Panc1 (cell line): ENCODE data around the gene HMX1.

Experiments
- POLR2AphosphoS5 ChIP-seq: IDR thresholded peaks from 2 replicates; pipeline ENCODE4 v1.6.1; 2012; ENCODE audit warnings: mild to moderate bottlenecking, low read depth, low read length, moderate library complexity
- SIN3A ChIP-seq: IDR thresholded peaks from 2 replicates; pipeline ENCODE4 v1.6.1; 2012; ENCODE audit warnings: low read depth, mild to moderate bottlenecking, low read length, moderate library complexity, borderline replicate concordance; ENCODE audit not compliant: insufficient read depth
- TCF7L2 ChIP-seq: IDR thresholded peaks from 2 replicates; pipeline ENCODE4 v1.6.1; 2011; ENCODE audit warnings: mild to moderate bottlenecking, low read depth, low read length, inconsistent platforms
- TF ChIP-seq, protein P1 (sequence below): fragments of 450-650 bp; IDR thresholded peaks from 2 replicates; pipeline ENCODE4 v1.5.1; 2017; ENCODE audit warnings: mild to moderate bottlenecking
- TF ChIP-seq, protein P2 (sequence below), 2 experiments: IDR thresholded peaks; 2 replicates each; pipeline ENCODE4 v1.6.1; 2011 to 2012; ENCODE audit warnings: low read depth in 2 of 2, control low read depth in 1 of 2, low read length in 1 of 2, mild to moderate bottlenecking in 1 of 2, moderate library complexity in 1 of 2; ENCODE audit not compliant: insufficient read depth in 1 of 2

DNA sequence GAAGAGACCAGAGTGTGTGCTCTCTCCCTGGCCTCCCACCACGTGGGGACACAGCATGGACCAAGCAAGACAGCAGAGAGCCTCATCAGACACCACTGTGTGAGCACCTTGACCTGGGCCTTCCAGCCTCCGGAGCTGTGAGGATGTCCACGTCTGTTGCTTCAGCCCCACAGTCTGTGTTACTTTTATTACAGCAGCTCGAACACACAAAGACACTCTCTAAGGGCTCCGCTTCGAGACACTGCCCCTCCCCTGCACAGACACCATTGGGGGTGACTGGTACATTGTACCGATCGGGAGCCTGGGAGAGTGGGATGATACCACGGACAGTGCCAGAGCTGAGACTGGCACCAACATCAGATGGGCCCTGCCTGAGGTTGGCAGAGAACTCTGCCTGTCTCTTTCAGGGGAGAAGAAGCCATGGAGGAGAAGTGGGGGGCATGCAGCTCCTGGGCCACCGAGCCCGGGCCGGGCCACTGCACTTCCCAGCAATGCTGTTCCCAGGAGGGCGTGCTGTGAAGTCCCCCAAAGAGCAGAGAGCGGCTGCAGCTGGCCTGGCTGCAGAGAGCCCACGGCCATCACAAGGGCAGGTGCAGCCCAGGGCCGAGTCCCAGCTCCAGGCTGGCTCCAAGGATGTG, 48.1 kb upstream of the HMX1 start:
- TF ChIP-seq, protein P1, sequence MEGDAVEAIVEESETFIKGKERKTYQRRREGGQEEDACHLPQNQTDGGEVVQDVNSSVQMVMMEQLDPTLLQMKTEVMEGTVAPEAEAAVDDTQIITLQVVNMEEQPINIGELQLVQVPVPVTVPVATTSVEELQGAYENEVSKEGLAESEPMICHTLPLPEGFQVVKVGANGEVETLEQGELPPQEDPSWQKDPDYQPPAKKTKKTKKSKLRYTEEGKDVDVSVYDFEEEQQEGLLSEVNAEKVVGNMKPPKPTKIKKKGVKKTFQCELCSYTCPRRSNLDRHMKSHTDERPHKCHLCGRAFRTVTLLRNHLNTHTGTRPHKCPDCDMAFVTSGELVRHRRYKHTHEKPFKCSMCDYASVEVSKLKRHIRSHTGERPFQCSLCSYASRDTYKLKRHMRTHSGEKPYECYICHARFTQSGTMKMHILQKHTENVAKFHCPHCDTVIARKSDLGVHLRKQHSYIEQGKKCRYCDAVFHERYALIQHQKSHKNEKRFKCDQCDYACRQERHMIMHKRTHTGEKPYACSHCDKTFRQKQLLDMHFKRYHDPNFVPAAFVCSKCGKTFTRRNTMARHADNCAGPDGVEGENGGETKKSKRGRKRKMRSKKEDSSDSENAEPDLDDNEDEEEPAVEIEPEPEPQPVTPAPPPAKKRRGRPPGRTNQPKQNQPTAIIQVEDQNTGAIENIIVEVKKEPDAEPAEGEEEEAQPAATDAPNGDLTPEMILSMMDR: no peak
- TF ChIP-seq POLR2AphosphoS5 (no peak), SIN3A (no peak), TCF7L2 (no peak)
- TF ChIP-seq, protein P2, sequence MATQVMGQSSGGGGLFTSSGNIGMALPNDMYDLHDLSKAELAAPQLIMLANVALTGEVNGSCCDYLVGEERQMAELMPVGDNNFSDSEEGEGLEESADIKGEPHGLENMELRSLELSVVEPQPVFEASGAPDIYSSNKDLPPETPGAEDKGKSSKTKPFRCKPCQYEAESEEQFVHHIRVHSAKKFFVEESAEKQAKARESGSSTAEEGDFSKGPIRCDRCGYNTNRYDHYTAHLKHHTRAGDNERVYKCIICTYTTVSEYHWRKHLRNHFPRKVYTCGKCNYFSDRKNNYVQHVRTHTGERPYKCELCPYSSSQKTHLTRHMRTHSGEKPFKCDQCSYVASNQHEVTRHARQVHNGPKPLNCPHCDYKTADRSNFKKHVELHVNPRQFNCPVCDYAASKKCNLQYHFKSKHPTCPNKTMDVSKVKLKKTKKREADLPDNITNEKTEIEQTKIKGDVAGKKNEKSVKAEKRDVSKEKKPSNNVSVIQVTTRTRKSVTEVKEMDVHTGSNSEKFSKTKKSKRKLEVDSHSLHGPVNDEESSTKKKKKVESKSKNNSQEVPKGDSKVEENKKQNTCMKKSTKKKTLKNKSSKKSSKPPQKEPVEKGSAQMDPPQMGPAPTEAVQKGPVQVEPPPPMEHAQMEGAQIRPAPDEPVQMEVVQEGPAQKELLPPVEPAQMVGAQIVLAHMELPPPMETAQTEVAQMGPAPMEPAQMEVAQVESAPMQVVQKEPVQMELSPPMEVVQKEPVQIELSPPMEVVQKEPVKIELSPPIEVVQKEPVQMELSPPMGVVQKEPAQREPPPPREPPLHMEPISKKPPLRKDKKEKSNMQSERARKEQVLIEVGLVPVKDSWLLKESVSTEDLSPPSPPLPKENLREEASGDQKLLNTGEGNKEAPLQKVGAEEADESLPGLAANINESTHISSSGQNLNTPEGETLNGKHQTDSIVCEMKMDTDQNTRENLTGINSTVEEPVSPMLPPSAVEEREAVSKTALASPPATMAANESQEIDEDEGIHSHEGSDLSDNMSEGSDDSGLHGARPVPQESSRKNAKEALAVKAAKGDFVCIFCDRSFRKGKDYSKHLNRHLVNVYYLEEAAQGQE (IDR thresholded peaks at IDR 0.05; ENCODE audit: insufficient read depth in 1 of 2, low read depth in 2 of 2, low read length in 1 of 2): 0 out of 4 replicates have a peak, but pooled peaks of 1 of the 2 experiments have one; percentile 18
